ENCODE measurements around the gene CAMKK2.
"Not testable (repeated sequence)": the region's sequence is repeated elsewhere in the genome, so short reads cannot be mapped to it uniquely, and the experiment has no call there.

- TF ChIP-seq POLR2AphosphoS5, POLR2A, CTCF (IDR thresholded peaks at IDR 0.05): not testable (repeated sequence)
Observed at GRCh38 chr12:121226871-121227270, 69.6 kb downstream of the CAMKK2 start.

All from suprapubic skin (tissue), 4 donors.